Stimulated activated CD8-positive, alpha-beta memory T cell treated with anti-CD3 and anti-CD28 coated beads, Interleukin-4, amount 100 ng/mL, for 48 hours (primary cell): Measurements from ENCODE around the gene KRTAP3-1.
"Not testable (repeated sequence)": the region's sequence is repeated elsewhere in the genome, so short reads cannot be mapped to it uniquely, and the experiment has no call there.

Source experiments
- DNase-seq: peaks from one replicate; pipeline ENCODE4 v3.0.0-alpha.2; 2020

Gene KRTAP3-1

DNA sequence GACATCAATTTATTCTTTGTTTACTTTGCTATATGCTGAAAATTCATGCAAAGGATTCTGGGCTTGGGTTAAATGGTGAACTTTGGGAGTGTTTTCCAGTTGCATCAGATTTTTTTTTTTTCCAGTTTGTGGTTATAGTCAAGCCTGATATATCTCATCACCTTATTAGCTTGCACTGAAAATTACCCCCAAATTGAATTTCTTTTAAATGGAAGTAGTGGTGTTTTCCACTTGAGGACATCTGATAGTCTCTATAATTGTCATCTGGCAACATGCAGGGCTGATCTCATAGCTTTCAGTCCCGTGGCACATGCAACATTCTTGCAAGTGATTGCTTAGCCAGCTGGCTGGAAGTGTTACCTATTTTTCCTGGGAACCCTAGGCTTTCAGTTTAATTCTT is 4.7 kb upstream of the KRTAP3-1 start:
- DNase-seq = no peak

GRCh38 chr17:41013181-41013580 is 4.3 kb upstream of the KRTAP3-1 start:
- no peak for DNase-seq

DNA sequence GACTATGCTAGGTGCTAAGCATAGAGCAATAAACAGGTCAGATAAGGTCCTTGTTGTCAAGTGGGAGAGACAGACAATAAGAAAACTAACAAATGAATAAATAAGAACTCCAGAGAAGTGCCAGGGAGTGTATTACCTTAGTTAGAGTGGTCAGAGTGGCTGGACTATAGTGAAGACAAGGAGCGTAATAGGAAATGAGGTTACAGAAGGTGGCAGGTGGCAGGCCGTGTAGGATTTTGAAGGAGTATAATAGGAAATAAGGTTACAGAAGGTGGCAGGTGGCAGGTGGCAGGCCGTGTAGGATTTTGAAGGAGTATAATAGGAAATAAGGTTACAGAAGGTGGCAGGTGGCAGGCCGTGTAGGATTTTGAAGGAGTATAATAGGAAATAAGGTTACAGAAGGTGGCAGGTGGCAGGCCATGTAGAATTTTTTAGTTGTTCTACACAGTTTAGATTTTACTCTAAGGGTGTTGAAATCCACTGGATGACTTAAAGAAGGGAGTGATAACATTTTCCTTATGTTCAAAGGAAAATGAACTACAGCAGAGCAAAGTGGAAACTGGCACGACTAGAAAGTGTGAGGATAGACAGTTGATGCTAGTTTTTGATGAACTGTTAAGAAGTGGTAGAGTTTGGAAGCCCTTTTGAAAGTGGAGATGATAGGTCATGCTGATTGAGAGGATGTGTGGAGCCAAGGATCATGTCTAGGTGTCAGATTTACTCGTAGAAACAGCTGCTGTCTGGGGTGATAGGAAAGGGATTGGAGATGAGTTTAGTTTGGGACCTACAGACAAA is 3.6 kb upstream of the KRTAP3-1 start:
- DNase-seq = no peak

GRCh38 chr17:41010441-41010840 is 1.5 kb upstream of the KRTAP3-1 start:
- DNase-seq = no peak

DNA sequence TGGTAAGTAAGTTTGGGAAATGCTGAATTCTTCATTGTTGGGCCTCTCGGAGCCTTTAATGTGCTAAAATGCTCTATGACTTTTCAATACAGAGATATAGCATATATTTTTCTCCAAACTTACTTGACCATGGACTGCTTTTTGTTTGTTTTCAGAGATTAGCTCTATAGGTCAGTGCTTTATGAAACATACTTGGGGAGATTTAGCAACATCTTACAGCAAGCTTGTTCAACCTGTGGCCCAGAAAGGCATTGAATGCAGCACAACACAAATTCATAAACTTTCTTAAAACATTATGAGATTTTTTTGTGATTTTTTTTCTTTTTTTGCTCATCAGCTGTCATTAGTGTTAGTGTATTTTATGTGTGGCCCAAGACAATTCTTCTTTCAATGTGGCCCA is 1.0 kb upstream of the KRTAP3-1 start:
- no peak for DNase-seq

DNA sequence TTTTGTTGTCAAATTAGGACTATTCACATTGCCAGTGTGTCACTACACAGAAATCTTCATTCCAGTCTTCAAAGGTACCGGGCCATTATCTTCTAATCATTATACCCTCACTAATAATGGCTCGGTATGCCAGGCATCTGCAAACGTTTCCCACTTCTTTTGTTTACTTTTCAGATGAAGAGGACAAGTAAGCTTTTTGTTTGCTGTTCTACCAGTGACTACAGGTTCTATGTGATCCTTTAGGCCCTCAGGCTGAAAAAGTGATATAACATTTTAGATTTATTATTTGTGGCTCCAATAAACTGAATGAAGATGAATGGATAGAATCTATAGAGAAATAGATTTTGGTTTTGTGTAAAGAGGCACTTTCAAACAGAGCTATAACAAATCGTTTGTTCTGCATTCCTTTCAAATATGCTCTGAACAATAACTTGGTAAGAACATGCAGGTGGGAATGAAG is 403 bp upstream of the KRTAP3-1 start:
- DNase-seq = no peak

DNA sequence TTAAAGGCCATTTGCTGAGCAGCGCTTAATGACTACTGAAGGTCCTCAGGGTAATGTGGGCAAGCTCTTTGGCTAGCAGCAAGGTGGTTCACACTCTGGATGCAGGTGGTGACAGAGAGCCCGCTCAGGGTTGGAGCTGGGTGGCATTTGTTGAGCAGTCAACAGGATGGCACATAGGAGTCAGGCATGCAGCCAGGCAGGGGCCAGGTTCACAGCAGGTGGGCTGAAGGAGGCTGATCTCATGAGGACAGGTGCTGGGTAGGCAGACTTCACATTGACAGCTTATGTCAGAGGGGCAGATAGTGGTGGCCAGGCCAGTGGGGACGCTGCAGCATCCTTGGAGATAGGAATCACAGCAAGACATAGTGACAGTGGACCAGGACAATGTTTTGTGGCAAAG is 4.5 kb downstream of the KRTAP3-1 start:
- no peak for DNase-seq

- no peak for DNase-seq
Observed at GRCh38 chr17:41003926-41004325, 5.0 kb downstream of the KRTAP3-1 start.

DNA sequence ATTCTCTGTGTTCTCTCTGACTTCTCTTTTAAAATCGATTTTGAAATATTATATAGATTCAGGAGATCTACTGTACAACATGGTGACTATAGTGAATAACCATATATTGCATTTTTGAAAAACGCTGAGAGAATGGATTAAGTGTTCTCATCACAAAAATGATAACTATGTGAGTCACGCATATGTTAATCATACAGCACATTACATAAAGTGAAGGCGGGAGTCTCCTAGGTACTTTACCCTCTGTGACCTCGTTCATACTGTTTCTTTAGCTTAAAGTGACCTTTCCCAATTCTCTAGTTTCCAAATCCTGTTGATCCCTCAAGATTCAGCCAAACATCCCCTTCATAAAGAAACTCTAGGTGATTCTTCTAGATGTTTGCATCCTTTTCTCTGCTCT is 6.1 kb downstream of the KRTAP3-1 start:
- no peak for DNase-seq

DNA sequence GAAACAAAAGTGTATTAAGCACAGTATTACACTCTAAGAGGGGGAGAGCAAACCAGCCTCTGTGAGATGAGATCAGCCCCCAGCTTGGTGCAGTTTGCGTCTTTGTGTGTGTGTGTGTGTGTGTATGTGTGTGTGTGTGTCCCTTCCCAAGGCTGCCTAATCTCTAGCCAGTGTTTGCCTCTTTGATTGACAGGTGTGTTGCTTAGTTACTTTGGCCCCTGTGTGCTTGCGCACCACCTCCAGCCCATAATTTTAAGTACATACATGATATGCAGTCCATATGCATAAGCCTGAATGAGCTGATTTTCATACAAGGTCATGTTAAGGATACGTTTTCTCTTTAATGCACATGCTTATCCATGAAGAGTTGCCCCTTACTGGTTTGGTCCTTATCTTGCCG is 7.1 kb downstream of the KRTAP3-1 start:
- no peak for DNase-seq

- not testable (repeated sequence) for DNase-seq
Observed at GRCh38 chr17:40999563-40999962, 9.4 kb downstream of the KRTAP3-1 start, which contains the start of gene KRTAP3-2. Gene KRTAP3-2 (minus strand): TSS chr17:40999906. CDS start chr17:40999853, 53 bp downstream.

DNA sequence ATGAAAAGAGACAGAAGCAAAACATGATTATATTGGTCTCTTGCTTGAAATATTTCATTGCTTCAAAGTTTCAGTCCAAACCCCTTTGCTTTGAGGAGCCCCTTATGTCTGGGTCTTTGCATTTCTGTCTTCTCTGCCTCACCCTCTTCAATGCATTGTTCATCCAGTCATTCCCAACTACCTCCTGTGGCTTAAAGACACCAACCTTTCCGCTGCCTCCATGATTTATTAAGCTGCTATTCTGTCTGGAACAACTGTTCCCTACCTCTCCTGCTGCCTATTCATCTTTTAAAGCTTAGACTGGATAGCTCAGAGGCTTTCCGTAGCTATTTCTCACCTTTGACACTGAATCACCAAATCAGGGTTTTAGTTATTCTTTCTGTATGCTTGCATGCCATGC is 11.6 kb downstream of the KRTAP3-1 start:
- DNase-seq = no peak

DNA sequence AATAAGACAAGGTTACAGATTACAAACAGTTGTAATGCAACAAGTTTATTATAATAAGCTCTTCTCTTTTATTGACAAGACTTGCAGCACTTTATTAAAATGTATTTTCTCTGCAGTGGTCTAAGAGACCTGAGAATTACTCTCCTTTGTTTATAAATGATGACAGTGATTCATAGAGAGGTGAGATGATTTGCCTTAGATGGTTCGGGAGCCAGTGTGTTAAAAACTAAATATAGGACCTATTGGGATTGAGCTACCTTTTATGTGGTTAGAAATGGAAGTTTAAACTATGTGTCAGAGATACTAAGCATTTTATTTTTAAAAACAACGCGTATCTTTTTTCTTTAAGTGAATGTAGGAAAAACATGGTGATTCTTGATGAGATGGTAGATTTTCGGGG is 12.1 kb downstream of the KRTAP3-1 start:
- DNase-seq = no peak

GRCh38 chr17:40995116-40995515 is 13.8 kb downstream of the KRTAP3-1 start:
- DNase-seq = no peak

- no peak for DNase-seq
Observed at GRCh38 chr17:40993839-40994238, 15.1 kb downstream of the KRTAP3-1 start, which contains the start of gene KRTAP3-3. Gene KRTAP3-3 (minus strand): TSS chr17:40994164. CDS start chr17:40994097, 67 bp downstream.

DNA sequence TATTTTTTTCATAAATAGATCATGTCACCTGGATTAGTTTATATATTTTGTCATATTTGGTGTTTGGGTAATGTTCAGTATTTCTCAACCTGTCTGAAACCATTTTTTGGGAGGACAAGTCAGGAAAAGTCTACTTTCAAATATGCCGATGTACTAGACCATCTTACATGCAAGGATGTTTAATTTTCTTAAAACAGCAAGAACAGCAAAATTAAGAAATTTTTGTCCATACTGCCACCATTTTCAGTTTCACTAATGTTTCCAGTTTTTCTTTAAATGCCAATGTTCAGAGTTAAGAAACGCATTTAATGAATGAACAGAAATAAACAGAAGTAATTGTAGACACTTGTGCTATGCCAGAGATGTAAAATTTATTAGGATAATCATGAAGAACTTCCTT is 15.8 kb downstream of the KRTAP3-1 start:
- DNase-seq = no peak

DNA sequence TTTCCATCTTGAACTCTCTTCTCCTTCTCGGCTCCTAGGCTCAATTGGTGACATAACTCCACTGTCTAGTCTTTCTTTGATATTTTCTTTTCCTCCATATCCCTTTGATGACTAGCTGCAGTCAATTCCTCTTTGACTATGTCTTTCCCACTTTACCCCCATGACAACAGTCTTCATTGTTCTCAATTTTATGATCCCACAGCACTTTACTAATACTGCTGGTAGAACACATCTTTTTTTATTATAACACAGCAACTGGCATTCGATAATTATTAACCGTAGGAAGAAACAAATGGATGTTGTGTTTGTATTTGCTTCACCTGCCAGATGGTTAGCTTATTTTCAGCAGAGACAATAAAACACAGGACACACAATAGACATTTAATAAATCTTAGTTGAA is 16.3 kb downstream of the KRTAP3-1 start:
- no peak for DNase-seq

GRCh38 chr17:40986920-40987319 is 22.0 kb downstream of the KRTAP3-1 start:
- DNase-seq = no peak

DNA sequence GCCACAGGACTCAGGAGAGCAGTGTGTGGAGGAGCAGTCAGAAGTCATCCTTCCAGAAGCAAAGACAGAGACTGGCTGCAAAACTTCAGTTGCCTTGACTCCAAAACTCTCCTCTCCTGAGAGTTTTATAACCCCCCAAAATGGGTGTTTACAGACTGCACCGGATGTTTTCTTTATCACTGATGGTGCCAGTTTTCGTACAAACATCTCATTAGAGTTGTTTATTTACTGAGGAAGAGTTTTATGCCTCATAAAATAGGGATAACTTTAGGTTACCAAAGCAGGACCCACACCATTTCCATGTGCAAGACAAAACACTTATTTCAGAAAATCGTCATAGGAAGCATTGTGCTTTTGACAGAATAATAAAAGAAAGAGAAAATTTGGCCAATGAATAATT is 24.7 kb downstream of the KRTAP3-1 start, which contains the start of gene KRT40:
TSS of gene KRT40 (minus strand) at position 101 of the 400 bp plus-strand sequence. CDS start at position 48, 53 bp downstream.
- DNase-seq = no peak

DNA sequence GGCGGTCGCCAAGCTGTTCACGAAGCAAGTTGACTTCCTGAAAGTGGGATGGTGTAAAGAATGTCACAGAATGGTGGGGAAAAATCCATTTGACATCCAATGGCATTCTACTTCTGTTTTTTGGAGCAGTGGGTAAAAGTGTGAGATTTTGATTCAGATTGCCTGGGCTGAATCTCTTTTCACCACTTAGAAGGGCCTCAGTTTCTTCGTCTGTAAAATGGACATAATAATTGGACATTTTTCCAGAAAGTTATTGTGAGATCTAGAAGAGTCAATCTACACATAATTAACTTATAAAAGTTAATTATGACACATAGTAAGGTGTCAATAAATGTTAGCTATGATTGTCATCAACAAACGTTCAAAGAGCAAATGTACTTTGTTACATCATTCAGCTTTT is 27.8 kb downstream of the KRTAP3-1 start:
- no peak for DNase-seq

DNA sequence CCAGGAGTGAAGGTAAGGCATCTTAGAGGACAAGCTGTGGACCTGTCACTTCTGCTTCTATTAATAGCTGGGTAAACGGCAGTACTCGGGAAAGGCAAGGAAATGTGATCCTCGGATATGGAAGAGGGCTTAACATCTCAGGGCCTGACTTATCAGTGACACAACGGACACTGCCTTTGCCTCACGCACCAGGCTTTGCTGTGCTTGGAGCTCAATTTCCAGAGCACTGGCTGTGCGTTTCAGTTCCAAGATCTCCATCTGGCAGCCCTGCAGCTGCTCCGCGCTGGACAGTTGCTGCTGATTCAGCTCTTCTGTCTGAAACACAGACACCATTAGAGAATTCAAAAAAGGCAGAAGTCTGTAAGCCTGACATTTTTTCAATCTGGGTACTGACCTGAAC is 28.3 kb downstream of the KRTAP3-1 start:
- no peak for DNase-seq

DNA sequence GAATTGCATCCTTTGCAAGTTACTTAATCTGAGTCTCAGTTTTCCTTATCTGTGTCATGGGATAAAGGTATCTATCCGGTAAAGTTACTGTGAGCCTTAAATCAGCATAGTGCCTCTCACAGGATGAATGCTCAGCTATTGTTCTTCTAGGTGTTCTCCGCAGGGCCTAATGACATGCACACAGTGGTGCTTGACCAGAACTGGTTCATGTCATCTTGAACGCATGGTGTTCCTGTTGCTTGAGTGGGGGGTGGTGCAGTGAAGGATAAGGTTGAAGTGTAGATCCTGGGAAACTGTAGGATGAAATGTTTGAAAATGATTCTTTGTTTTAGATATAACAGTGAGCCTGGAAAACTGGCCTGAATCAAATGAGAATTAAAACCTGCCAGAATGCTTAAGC is 28.8 kb downstream of the KRTAP3-1 start:
- no peak for DNase-seq

- no peak for DNase-seq
Observed at GRCh38 chr17:40978575-40979151, 30.3 kb downstream of the KRTAP3-1 start.

- no peak for DNase-seq
Observed at GRCh38 chr17:40975516-40975915, 33.4 kb downstream of the KRTAP3-1 start.
